A673 (cell line): ENCODE results near the gene TNP1. TPM values are rescaled to one million over a fixed set of nuclear protein-coding genes. Genes with fewer than 3 reads are reported as not detected.

Experiments used
- BruUV-seq: library from RNA; stranded (reverse); fragments of 400-500 nt; replicated peaks from 2 replicates; lab custom pipeline; 2021; lab: Mats Ljungman, UMichigan
- CTCF ChIA-PET: fragments of 300-600 bp; sonication (Branson Sonifier 250); formaldehyde crosslinking; loops from one replicate; lab custom pipeline; 2022; ENCODE audit warnings: antibody characterized with exemption; lab: Charles Lee
- POLR2A ChIA-PET: fragments of 300-600 bp; sonication (Branson Sonifier 250); formaldehyde crosslinking; loops from one replicate; lab custom pipeline; 2022; ENCODE audit warnings: antibody characterized with exemption; ENCODE audit not compliant: low non-redundant PET; lab: Charles Lee
- DNase-seq: peaks from one replicate; pipeline ENCODE4 v3.0.0-alpha.2; 2015; ENCODE audit warnings: low spot score
- H3K27ac ChIP-seq: fragments of 200-600 bp; sonication (generic); 2 replicates; pipeline ENCODE4 v1.5.1; 2016; ENCODE audit warnings: mixed run types, low read depth, mild to moderate bottlenecking, mixed read lengths, antibody characterized with exemption, low read length; ENCODE audit not compliant: poor library complexity, severe bottlenecking
- H3K27me3 ChIP-seq: fragments of 200-600 bp; sonication (generic); replicated peaks from 2 replicates; pipeline ENCODE4 v1.6.1; 2017; ENCODE audit warnings: mixed run types, low read depth, mild to moderate bottlenecking, mixed read lengths, antibody characterized with exemption, low read length; ENCODE audit not compliant: insufficient read depth, poor library complexity
- H3K36me3 ChIP-seq: fragments of 200-600 bp; sonication (generic); 2 replicates; pipeline ENCODE4 v1.6.1; 2016; ENCODE audit warnings: mixed run types, mild to moderate bottlenecking, mixed read lengths, antibody characterized with exemption, low read length; ENCODE audit not compliant: insufficient read depth, poor library complexity, severe bottlenecking
- H3K4me1 ChIP-seq: fragments of 200-600 bp; sonication (generic); 2 replicates; pipeline ENCODE4 v1.6.1; 2017; ENCODE audit warnings: mixed run types, mild to moderate bottlenecking, mixed read lengths, antibody characterized with exemption, low read length; ENCODE audit not compliant: insufficient read depth, poor library complexity, severe bottlenecking
- H3K4me3 ChIP-seq: fragments of 200-600 bp; sonication (generic); 2 replicates; pipeline ENCODE4 v1.5.1; 2016; ENCODE audit warnings: low read depth, mixed run types, mild to moderate bottlenecking, mixed read lengths, low read length; ENCODE audit not compliant: poor library complexity, severe bottlenecking
- H3K9me3 ChIP-seq: fragments of 200-600 bp; sonication (generic); 2 replicates; pipeline ENCODE4 v1.6.1; 2016; ENCODE audit warnings: mixed run types, low read depth, mild to moderate bottlenecking, mixed read lengths, antibody characterized with exemption, low read length; ENCODE audit not compliant: poor library complexity, severe bottlenecking
- EZH2 ChIP-seq: fragments of 200-600 bp; sonication (generic); IDR thresholded peaks from 2 replicates; pipeline ENCODE4 v1.6.1; 2017; ENCODE audit warnings: borderline replicate concordance, low read depth, mild to moderate bottlenecking, mixed read lengths, antibody characterized with exemption, low read length; ENCODE audit not compliant: poor library complexity, severe bottlenecking
- intact Hi-C: fragments of 100-400 bp; cut with micrococcal nuclease; formaldehyde crosslinking; loops from one replicate; pipeline ENCODE4 v1.10.0; 2022; ENCODE audit not compliant: unreplicated experiment
- total RNA-seq: library from RNA; stranded (reverse); gene quantifications from 2 replicates; pipeline ENCODE4 v1.2.3, GENCODE V29; 2021
- TF ChIP-seq, protein P1 (sequence below): fragments of 300-800, 200-600 bp; sonication (generic); conservative IDR thresholded peaks from 2 replicates; pipeline ENCODE4 v1.5.1; 2017; ENCODE audit warnings: low read depth, mild to moderate bottlenecking, antibody characterized with exemption, low read length, moderate library complexity, mixed read lengths

TNP1 gene
- total RNA-seq, 1 experiment from 2014 or later, result not detected

DNA sequence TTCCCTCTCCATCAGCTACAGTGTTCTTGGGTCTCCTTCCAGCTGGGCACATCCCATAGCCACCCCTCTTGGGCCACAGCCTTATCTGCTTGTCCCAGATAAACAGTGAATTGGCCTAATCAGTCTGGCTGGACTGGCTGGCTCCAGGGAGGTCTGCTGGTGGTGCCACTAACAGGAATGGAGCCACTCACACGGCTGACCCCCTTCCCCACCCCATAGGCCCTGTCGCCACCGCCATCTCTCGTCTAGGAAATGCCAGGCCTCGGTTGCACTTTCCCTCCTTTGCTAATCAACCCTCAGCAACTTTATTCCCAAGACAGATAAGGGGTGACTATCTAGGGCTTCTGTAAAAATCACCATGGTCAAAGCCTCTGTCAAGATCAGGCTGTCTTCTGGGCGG lies 23.0 kb upstream of the TNP1 start:
- CTCF ChIA-PET, result no interaction called here

DNA sequence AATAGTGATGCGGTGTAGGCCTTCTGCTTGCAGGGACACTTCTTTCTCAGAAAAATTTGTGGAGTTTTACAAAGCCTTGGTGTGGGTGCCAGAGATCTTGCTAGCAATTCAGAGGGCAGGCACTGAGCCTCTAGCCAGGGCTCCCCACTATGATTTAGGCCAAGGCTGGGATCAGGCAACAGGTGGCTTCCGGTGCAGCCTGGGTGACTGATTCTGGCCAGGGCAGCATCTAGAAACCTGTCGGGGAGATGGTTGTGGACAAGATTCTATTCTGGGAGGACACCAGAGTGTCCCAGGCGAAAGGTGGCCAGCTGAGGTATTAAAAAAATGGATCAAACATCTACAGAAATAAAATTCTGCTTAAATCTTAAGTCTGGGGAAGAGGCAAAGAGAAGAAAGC lies 21.5 kb upstream of the TNP1 start:
- H3K36me3 ChIP-seq, result no peaks in the 10 kb centered on the region
- H3K27ac ChIP-seq, result no peak overlapping the region
- H3K9me3 ChIP-seq, result no peaks in the 10 kb centered on the region
- intact Hi-C loops, result no loop called here
- CTCF ChIA-PET, result no interaction called here
- H3K4me3 ChIP-seq, result no peak overlapping the region
- no peak for TF ChIP-seq EZH2
- TF ChIP-seq, protein P1, sequence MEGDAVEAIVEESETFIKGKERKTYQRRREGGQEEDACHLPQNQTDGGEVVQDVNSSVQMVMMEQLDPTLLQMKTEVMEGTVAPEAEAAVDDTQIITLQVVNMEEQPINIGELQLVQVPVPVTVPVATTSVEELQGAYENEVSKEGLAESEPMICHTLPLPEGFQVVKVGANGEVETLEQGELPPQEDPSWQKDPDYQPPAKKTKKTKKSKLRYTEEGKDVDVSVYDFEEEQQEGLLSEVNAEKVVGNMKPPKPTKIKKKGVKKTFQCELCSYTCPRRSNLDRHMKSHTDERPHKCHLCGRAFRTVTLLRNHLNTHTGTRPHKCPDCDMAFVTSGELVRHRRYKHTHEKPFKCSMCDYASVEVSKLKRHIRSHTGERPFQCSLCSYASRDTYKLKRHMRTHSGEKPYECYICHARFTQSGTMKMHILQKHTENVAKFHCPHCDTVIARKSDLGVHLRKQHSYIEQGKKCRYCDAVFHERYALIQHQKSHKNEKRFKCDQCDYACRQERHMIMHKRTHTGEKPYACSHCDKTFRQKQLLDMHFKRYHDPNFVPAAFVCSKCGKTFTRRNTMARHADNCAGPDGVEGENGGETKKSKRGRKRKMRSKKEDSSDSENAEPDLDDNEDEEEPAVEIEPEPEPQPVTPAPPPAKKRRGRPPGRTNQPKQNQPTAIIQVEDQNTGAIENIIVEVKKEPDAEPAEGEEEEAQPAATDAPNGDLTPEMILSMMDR, result no peak
- no TSS peak for BruUV-seq
- POLR2A ChIA-PET, result no interaction called here
- H3K27me3 ChIP-seq, result no peaks in the 10 kb centered on the region
- H3K4me1 ChIP-seq, result no peaks in the 10 kb centered on the region
- DNase-seq, result no peak

More for the DNA sequence above, 23.0 kb upstream of the TNP1 start:
- no peak overlapping the region for H3K27ac ChIP-seq
- no peaks in the 10 kb centered on the region for H3K36me3 ChIP-seq
- POLR2A ChIA-PET, result no interaction called here
- TF ChIP-seq EZH2, result no peak
- TF ChIP-seq, protein P1, result no peak
- DNase-seq, result no peak
- BruUV-seq, result no TSS peak
- intact Hi-C loops, result no loop called here
- no peaks in the 10 kb centered on the region for H3K27me3 ChIP-seq
- H3K9me3 ChIP-seq, result no peaks in the 10 kb centered on the region
- H3K4me3 ChIP-seq, result no peak overlapping the region
- no peaks in the 10 kb centered on the region for H3K4me1 ChIP-seq

DNA sequence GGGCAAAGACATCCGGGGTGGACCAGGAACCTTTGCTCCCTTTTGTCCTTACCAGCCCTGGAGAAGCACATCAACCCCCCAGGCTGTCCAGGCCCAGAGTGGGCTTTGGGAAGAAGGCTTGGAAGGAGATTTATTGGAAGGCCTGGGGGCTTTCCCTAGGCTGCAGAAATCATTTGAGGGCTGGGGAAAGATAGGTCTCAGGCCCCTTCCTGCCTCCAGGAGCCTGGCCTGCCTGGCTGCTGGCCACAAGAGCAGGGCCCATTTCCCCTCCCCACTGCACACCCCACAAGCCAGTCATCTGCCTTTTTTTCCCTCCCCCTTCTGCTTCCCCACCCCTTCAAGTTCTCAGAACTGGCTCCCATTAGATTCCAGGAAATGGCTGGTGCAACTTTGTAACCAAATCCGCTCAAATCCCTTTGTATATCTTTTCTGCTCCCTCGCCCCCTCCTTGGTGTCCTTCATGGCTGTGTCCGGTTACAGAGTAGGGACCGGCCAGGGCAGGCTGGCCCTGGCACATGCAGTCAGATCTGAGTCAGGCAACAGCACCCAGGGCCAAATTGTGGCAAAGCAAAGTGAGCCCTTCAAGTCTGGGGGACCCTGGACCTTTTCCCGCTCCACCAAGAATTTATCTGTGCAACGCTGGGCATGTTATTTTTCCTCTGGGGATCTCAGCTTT lies 20.8 kb upstream of the TNP1 start:
- CTCF ChIA-PET, result no interaction called here
- DNase-seq, result no peak
- intact Hi-C loops, result no loop called here
- Histone ChIP-seq H3K4me1 (no peaks in the 10 kb centered on the region), H3K27ac (no peak overlapping the region), H3K27me3 (no peaks in the 10 kb centered on the region), H3K36me3 (no peaks in the 10 kb centered on the region), H3K4me3 (no peak overlapping the region), H3K9me3 (no peaks in the 10 kb centered on the region)
- POLR2A ChIA-PET, result no interaction called here
- no TSS peak for BruUV-seq
- TF ChIP-seq EZH2, result no peak
- TF ChIP-seq, protein P1, result no peak
